HG02884 (cell line): Measurements from ENCODE around the gene INO80E.
"Not testable (repeated sequence)": the region's sequence is repeated elsewhere in the genome, so short reads cannot be mapped to it uniquely, and the experiment has no call there.

Experiments
- ATAC-seq: cut with Tn5 transposase; IDR thresholded peaks from one replicate; pipeline ENCODE4 v1.9.1; 2021; ENCODE audit warnings: mild to moderate bottlenecking, moderate library complexity; ENCODE audit not compliant: unreplicated experiment

INO80E gene

DNA sequence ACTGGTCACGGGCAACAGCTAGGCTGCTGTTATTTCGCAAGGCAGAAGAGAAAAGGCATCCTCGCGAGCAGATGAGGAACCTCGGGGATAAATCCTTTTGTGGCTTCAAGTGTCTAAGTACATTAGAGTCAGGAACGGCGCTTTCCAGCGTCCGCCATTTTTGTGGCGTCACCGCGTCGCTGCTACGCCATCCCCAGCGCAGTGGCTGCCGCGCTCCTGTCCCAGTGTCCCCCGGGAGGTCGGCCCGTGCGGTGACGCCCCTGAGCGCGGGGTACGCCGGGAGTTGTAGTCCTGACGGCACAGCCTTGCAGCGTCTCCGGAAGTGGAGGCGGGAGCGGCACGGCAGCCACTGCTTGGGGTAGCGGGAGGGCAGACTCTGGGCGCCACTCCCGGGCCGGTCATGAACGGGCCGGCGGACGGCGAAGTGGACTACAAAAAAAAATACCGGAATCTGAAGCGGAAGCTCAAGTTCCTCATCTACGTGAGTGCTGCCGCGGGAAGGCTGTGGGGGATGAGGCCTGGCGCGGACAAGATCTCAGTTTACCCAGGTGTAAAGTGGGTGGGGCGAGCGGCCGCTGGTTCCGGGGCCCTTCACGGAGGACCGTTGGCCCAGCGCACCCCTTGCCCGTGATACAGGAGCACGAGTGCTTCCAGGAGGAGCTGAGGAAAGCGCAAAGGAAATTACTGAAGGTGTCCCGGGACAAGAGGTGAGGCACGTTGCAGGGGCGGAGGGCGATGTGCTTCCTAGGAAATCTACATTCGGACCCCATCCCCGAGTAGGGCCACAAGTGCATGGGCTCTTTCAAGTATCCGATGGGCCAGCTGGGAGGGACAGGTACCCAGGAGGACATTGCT, at the start of gene INO80E:
Gene INO80E, plus strand, starts transcription at position 331 of the 855 bp plus-strand sequence. Its CDS starts 70 bp downstream, at position 401.
- ATAC-seq, result peak; percentile 85

GRCh38 chr16:29947897-29948296, 48.1 kb upstream of the INO80E start:
- ATAC-seq, result no peak

GRCh38 chr16:29950806-29951461, 45.1 kb upstream of the INO80E start:
- ATAC-seq, result no peak

DNA sequence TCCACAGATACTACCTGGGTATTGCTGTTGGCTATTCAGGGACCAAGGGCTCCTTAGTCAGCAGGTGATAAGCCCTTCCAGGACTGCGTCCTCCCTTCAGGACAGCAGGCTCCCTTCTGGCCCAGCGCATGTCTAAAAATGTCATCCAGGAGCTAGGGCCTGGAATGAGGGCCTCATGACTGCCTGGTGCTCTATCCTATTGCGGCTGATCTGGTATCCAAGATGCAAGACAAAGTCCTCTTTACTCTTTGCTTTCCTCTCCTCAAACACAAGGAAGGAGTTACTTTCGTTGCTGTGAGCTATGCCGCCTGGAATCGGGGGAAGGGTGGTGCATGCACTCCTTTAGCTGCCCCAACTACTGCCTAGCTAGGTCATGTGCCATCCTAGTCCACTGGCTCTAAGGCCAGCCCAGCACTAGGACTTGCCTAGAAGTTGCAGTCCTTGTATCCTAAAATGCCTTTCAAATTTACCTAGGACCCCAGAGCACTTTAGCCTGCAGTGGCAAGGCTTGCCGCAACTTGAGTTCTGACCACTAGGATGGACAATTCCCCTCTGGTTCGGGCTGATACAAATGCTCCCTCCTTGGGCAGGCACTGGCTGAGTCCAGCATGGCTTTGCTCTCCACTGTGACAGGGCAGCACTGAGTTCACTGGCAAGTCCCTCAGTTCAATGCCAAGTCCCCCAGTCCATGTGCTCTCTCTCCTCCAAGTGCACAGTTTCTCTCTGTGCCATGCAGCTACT, 44.2 kb upstream of the INO80E start:
- no peak for ATAC-seq

GRCh38 chr16:29958756-29959155, 37.3 kb upstream of the INO80E start:
- no peak for ATAC-seq

GRCh38 chr16:29959293-29959692, 36.7 kb upstream of the INO80E start:
- no peak for ATAC-seq

DNA sequence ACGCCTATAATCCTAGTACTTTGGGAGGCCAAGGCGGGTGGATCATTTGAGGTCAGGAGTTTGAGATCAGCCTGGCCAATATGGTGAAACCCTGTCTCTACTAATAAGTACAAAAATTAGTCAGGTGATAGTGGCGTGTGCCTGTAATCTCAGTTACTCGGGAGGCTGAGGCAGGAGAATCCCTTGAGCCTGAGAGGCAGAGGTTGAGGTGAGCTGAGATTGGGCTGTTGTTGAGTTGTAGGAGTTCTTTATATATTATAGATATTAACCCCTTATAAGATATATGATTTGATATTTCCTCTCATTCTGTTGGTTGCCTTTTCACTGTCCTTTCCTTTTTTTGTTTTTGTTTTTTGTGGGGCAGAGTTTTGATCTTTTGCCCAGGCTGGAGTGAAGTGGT, 36.2 kb upstream of the INO80E start:
- ATAC-seq, result not testable (repeated sequence)

GRCh38 chr16:29961127-29961478, 34.9 kb upstream of the INO80E start:
- ATAC-seq, result no peak

- peak; percentile 82 for ATAC-seq
These were observed 34.3 kb upstream of the INO80E start, which contains the start of gene TMEM219 for GRCh38 chr16:29961479-29962343. TSS of gene TMEM219 (plus strand) at chr16:29962079. CDS start at chr16:29963144, 1,065 bp downstream.

DNA sequence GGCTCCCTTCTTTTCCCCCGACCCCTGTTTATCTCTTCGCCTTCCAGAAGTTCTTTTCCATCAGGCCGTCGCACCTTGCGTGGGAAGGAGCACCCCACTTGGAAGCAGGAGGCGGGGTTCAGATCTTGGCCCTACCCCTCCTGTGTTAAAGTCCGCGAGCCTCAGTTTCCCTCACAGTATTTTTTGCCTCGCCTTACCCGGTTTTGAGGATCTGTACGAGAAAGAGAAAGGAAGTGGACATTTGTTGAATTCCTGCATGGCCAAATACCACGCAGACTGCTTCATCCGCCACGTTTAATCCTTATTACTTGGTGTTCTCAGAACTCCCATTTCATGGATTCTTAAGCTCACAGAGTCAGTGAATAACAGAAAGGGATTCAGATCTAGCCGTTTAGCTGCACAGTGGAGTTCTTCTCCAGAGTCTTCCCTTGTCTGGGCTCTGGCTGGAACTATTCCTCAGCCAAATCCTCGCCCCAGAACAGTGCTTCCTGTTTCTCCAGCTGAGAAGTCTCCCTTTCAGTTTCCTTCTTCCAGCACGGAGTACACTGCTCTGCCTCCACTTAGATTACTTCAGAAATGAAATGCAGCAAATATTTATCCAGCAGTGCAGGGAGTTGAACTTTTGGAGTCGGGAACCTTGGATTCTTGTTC, 33.6 kb upstream of the INO80E start:
- no peak for ATAC-seq

DNA sequence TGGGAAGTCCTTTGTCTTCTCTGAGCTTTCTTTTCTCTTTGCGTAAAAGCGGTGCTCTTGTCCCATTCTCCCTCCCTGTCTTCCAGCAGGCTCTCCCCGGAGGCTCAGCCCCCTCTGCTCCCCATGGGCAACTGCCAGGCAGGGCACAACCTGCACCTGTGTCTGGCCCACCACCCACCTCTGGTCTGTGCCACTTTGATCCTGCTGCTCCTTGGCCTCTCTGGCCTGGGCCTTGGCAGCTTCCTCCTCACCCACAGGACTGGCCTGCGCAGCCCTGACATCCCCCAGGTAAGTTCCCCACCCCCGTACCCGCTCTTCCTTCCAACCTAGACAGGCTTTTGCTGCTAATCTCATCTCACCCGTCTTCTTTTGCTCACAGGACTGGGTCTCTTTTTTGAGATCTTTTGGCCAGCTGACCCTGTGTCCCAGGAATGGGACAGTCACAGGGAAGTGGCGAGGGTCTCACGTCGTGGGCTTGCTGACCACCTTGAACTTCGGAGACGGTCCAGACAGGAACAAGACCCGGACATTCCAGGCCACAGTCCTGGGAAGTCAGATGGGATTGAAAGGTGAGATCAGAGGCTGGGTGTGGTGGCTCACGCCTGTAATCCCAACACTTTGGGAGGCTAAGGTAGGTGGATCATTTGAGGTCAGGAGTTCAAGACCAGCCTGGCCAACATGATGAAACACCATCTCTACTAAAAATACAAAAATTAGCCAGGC, 32.9 kb upstream of the INO80E start:
- no peak for ATAC-seq

- ATAC-seq, result no peak
These were observed 27.8 kb upstream of the INO80E start for GRCh38 chr16:29968205-29968604.

- no peak for ATAC-seq
These were observed 24.7 kb upstream of the INO80E start for GRCh38 chr16:29971304-29971703.

DNA sequence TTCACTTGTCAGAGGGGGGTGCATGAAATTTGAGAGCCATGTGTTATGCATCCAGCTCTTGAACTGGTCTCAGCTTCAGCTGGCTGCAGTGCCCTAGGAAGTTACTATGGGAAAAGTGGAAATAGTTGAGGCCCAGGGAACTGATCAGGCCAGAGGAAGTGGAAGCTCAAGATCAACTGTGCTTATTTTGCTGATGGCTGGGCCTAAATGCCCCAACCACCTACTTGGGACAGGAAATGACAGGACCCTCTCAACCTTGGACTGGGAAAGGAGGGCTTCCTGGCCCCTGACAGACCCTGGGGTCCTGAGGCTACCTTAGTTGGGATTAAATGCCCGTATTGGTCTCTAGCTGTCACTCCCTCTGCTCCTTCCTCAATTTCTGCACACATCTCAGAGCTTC, 23.5 kb upstream of the INO80E start:
- ATAC-seq, result no peak

DNA sequence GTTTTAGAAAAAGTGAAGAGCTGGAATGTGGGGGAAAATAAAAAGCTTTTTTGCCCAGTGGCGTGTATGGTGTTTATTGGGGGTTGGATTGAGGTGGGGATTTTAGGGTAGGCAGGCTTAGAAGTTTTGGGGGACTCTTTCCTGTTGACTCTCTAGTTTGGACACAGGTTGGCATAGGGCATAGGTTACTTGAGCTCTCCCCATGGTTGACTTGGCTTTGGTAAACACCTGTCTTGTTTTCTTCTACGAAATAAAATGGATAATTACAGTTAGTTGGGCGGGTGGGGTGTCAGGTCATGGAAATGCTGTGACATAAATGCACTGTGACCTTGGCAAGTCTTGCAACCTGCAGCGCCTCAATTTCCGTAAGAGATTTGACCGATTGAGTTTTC, 23.1 kb upstream of the INO80E start:
- no peak for ATAC-seq

DNA sequence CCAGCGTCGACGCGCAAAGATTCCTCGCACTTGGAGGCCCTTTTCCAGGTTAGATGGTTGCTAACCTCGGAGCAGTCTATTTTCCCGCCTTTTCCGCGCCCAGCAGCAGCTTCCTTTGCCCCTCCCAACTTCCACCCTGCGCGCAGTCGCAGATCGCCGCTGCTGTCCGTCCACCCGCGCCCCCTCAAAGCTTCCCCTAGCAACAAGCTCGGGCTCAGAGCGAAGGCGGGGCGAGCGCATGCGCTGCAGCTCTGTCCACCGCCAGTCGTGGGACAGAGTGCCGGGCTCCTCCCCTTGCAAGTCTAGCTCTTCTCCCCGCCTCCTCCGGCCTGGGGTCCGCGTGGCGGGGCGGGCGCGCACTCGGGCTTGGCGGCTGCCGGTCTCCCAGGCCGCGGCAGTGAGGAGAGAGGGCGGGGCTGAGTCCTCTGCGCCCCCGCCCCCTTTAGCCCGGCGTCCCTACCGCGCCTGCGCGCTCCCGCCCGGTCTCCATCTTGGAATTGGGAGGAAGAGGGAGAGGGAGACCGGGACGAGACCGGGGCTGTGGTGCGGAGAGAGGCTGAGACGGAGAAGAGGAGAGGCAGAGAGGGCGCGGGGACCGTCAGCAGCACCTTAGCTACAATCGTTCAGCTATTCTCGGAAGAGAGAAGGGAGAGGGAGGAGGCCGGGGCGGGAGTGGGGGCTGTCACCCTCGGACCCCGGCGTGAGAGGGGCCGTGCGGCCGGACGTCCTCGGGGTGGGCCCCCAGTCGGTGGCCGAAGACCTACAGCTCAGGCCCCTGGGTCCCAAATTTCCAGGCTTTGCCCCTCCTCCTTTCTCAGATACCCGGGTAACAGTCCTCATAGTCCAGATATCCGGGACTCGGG, 22.4 kb upstream of the INO80E start, which contains the start of gene TAOK2:
Gene TAOK2, plus strand, starts transcription at position 485 of the 863 bp plus-strand sequence. CDS start 3,905 bp downstream, outside the sequence.
- peak; percentile 79 for ATAC-seq

DNA sequence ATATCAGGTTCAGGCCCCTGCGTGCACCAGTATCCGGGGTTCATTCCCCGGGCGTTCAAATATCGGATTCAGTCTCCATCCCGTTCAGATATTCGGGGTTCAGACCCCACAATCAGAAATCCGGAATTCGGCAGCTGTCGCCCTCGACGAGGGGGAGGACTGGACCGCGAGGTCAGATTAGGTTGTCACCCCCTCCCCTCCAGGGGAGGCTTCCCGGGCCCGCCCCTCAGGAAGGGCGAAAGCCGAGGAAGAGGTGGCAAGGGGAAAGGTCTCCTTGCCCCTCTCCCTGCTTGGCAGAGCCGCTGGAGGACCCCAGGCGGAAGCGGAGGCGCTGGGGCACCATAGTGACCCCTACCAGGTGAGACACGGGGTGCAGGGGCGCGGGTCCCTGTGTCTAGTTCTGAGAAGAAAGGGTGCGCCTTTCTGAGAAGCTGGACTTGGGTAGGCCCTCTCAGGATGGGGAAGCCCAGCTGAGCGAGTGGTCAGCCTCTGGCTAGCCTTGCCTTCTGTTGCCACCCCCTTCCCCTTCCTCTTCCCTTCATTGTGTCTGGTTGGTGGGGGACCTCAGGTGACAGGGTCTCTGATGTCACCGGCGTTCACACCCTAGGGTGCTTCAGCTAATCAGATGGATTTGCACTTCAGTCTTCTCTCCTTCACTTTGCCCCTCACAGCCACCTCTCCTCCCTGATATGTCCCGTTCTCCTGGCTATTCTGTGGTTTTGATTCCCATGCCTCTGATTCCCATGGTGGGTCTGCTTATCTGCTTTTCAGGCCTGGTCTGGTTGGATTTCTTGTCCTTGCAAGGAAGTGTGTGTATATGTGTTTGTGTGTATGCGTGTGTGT, 21.5 kb upstream of the INO80E start:
- ATAC-seq, result no peak
